ENCODE measurements around the gene GPR142. TPM values are rescaled to one million over a fixed set of nuclear protein-coding genes. Genes with fewer than 3 reads are reported as not detected.

The GPR142 gene
- total RNA-seq, 4 donors from 2014 or later, result 0.39 to 0.83 (median 0.40) TPM; not detected in 1

DNA sequence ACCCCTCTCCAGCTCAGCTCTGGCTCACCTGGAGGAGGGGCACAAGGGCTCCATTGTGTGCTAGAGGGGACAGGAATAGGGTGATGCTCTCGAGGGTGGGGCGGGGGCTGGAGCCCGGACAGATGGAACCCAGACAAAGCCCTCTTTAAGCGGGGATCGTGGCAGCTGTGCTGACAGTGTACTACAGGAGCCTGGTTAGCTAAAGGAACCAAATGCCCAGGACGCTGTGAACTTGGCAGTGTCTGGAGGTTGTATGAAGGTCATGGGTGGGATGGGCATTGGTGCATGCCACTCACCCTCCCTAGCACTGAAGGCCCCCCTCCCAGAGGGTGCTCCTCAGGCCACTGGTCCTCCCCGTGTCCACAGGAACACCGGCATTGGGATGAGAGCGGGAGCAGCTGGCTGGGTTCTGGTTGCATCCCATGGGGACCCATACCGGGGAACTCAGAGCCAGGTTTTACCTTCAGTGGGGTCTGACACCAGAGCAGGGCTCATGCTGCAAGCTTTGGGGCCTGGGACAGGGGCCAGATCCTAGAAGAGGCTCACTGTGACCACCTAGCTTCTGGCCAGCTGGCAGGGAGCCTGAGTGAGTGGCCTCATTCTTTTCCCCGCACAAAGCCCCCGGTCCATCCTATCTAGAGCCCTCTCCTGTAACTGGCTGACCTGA, 29.3 kb upstream of the GPR142 start:
- intact Hi-C loops (cut with DNase I), result no loop called here
- Histone ChIP-seq H3K36me3 (no peaks in the 10 kb centered on the region), H3K4me3 (no peak overlapping the region), H3K27ac (replicated peaks in 1 of 4) (no peak overlapping the region), H3K9me3 (peaks cover 0 to 12% (median 9%) of the 10 kb centered on the region in 4 donors), H3K27me3 (peaks cover 0 to 80% (median 0%) of the 10 kb centered on the region in 4 donors), H3K4me1 (no peaks in the 10 kb centered on the region)
- TF ChIP-seq EP300 (IDR thresholded peaks at IDR 0.05), result no peak
- TF ChIP-seq POLR2AphosphoS5 (IDR thresholded peaks at IDR 0.05), result no peak
- TF ChIP-seq POLR2A (IDR thresholded peaks at IDR 0.05; ENCODE audit: low read depth), result no peak
- TF ChIP-seq, protein P1, sequence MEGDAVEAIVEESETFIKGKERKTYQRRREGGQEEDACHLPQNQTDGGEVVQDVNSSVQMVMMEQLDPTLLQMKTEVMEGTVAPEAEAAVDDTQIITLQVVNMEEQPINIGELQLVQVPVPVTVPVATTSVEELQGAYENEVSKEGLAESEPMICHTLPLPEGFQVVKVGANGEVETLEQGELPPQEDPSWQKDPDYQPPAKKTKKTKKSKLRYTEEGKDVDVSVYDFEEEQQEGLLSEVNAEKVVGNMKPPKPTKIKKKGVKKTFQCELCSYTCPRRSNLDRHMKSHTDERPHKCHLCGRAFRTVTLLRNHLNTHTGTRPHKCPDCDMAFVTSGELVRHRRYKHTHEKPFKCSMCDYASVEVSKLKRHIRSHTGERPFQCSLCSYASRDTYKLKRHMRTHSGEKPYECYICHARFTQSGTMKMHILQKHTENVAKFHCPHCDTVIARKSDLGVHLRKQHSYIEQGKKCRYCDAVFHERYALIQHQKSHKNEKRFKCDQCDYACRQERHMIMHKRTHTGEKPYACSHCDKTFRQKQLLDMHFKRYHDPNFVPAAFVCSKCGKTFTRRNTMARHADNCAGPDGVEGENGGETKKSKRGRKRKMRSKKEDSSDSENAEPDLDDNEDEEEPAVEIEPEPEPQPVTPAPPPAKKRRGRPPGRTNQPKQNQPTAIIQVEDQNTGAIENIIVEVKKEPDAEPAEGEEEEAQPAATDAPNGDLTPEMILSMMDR (IDR thresholded peaks at IDR 0.05), result no peak
- no peak for DNase-seq (ENCODE audit: extremely low spot score)
- 74% methylated on average over 9 of the region's 12 CpGs for WGBS

DNA sequence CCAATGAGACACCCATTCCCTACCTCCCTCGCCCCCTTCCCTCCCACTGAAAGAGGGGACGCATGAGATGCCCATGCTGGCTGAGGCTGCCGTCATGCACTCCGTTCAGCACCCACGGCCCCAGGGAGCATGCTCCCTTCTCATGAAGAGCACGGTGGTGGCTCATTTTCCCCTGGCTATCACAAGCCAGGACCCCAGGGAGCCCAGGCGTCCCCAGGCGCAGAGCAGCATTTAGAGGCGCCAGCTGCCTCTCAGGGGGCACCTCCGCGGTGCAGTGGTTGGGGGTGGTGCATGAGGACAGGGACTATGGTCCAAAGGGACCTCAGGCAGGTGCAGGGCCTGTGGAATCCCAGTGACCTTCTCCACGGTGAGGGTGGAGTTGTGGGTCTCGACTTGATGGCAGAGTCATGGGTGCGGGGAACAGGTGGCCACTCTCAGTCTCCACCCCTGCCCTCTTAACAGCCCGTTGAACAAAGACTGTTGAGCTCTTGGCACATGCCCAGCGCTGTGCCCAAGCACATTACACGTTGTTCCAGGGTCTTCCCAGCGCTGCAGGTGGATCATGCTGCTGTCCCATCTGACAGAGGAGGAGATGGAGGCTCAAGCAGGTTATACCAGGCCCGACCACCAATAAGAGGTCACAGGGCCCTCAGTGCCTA, 27.6 kb upstream of the GPR142 start:
- Histone ChIP-seq H3K36me3 (no peaks in the 10 kb centered on the region), H3K27me3 (peaks cover 0 to 89% (median 0%) of the 10 kb centered on the region in 4 donors), H3K9me3 (peaks cover 0 to 3% (median under 1%) of the 10 kb centered on the region in 4 donors), H3K4me3 (no peak overlapping the region), H3K27ac (replicated peaks in 1 of 4) (no peak overlapping the region), H3K4me1 (no peaks in the 10 kb centered on the region)
- no peak for TF ChIP-seq POLR2A (IDR thresholded peaks at IDR 0.05; ENCODE audit: low read depth)
- TF ChIP-seq POLR2AphosphoS5 (IDR thresholded peaks at IDR 0.05), result no peak
- TF ChIP-seq EP300 (IDR thresholded peaks at IDR 0.05), result no peak
- TF ChIP-seq, protein P1 (IDR thresholded peaks at IDR 0.05), result no peak
- 72% methylated on average over 10 of the region's 19 CpGs for whole genome bisulfite sequencing
- intact Hi-C loops (cut with DNase I), result no loop called here
- DNase-seq (ENCODE audit: extremely low spot score), result no peak

DNA sequence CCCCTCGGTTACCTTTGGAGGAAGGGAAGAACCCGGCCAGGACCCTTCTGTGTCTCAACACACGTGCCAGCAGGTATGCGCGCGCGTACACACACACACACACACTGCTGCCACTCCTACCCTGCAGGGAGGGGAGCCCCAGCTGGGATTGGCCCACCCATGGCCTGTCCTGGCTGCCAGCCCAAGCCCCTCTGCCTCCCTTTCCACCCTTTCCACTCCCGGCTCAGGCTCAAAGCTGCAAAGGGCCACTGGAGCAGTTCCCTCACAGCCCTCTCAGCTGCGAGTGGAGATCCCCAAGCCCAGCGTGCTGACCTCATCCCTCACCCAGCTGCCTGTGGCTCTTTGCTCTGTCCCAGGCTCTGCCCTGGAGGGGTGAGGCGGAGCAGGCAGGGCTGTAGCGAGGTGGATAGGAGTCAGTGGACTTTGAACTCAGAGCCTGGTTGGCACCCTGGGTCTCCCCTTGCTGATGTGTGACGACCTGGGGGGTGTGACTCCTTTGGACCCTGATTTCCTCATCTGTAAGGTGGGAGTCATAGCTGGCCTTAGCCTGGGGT, 26.8 kb upstream of the GPR142 start:
- DNase-seq (ENCODE audit: extremely low spot score), result no peak
- 71% methylated on average over 13 of the region's 13 CpGs for WGBS
- intact Hi-C loops (cut with DNase I), result no loop called here
- Histone ChIP-seq H3K36me3 (no peaks in the 10 kb centered on the region), H3K27ac (replicated peaks in 1 of 4) (no peak overlapping the region), H3K4me3 (no peak overlapping the region), H3K4me1 (no peaks in the 10 kb centered on the region), H3K9me3 (no peaks in the 10 kb centered on the region), H3K27me3 (peaks cover 0 to 89% (median 0%) of the 10 kb centered on the region in 4 donors)
- TF ChIP-seq, protein P1 (IDR thresholded peaks at IDR 0.05), result no peak
- no peak for TF ChIP-seq EP300 (IDR thresholded peaks at IDR 0.05)
- no peak for TF ChIP-seq POLR2AphosphoS5 (IDR thresholded peaks at IDR 0.05)
- TF ChIP-seq POLR2A (IDR thresholded peaks at IDR 0.05; ENCODE audit: low read depth), result no peak

DNA sequence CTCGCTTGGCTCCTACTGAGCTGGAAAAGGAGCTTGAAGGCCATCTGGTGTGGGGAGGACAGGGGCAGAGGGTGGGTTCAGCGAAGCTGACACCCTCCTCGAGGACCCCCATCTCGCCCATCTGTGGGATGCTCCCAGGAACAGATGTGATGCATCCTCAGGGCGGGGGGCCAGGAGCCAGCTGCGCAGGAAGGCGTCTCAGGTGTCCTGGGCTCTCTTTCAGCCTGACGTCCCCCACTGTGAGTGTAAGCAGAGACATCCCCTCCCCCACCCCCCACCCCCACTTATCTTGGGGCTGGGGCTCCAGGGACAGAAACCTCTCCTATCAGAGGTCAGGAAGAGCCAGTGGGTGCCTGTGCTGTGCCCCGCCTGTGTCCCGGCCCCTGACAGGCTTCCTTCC, 25.1 kb upstream of the GPR142 start:
- H3K4me1 ChIP-seq, result no peaks in the 10 kb centered on the region
- no peaks in the 10 kb centered on the region for H3K36me3 ChIP-seq
- H3K4me3 ChIP-seq, result no peak overlapping the region
- TF ChIP-seq EP300 (IDR thresholded peaks at IDR 0.05), result no peak
- TF ChIP-seq, protein P1 (IDR thresholded peaks at IDR 0.05), result no peak
- TF ChIP-seq POLR2AphosphoS5 (IDR thresholded peaks at IDR 0.05), result no peak
- TF ChIP-seq POLR2A (IDR thresholded peaks at IDR 0.05; ENCODE audit: low read depth), result no peak
- no peak overlapping the region for H3K27ac ChIP-seq (replicated peaks in 1 of 4)
- no peak for DNase-seq (ENCODE audit: extremely low spot score)
- no peaks in the 10 kb centered on the region for H3K9me3 ChIP-seq
- 80% methylated on average over 10 of the region's 10 CpGs for WGBS
- peaks cover 0 to 80% (median 0%) of the 10 kb centered on the region in 4 donors for H3K27me3 ChIP-seq
- intact Hi-C loops (cut with DNase I), result no loop called here

Measured in esophagus muscularis mucosa (tissue), 4 donors.